ENCODE results near the gene FAM9A.

FAM9A gene

DNA sequence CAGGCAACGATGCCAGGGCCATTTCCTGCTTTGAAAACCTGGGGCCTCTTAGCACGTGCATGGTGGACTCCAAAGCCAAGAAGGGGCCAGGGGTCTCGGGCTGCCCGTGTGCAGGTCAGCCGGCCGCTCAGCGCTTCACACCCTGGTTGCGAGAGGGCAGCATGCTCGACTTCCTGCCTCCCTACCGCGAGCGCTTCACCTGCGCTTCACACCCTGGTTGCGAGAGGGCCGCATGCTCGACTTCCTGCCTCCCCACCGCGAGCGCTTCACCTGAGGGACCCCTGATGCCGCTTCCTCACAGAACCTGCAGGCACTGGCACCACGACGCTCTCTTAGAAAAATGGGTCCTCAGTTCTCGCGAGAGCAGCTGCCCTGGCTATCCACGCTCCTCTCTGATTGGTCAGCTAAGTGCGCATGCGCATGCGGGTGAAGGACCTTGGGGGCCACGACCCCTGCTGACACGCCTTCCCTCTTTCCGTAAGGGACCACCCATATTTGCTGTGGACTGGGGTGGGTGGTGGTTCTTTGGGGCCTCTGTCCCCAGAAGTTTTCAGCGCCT, at the start of gene FAM9A:
FAM9A (minus strand) TSS at position 343 of the 559 bp plus-strand sequence. CDS start 1,212 bp downstream, outside the sequence.
- DNase-seq, result no peak

GRCh38 chrX:8850478-8850877, 49.3 kb upstream of the FAM9A start:
- no peak for DNase-seq

DNA sequence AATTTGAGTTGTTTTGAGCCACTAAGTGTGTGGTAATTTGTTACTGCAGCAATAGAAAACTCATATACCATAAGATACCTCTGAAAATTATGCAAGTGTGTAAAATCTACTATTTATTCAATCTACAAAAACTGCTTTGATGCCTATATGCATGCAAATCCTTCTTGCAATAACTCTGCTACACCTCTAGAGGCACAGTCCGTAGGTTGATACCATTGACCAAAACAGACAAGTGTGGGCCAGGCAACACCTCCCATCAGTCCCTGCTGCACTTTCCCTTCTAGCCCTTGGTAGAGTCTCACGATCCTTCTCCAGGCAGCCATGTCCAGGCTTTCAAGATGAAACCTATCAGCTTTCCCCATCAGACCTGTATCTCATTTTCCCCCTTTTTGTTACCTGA, 48.8 kb upstream of the FAM9A start:
- DNase-seq, result no peak

DNA sequence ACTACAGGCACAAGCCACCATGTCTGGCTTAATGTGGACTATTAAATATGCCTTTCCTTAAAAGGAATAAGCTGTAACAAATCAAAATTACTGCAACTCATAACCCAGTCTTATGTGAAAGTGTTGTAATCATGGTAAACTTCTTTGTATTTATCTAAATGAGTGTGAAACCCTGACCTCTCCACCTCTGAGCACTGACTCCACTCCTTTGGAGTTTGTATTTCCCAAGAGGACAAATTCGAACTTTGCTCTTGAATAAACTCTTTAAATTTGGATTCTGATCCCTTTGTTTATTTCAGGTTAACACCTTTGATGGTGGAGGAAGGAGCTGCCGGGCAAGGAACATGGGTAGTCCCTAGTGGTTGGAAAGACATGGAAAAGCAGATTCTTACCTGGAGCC, 48.3 kb upstream of the FAM9A start:
- no peak for DNase-seq

GRCh38 chrX:8848911-8849310, 47.7 kb upstream of the FAM9A start:
- no peak for DNase-seq

GRCh38 chrX:8848441-8848840, 47.3 kb upstream of the FAM9A start:
- DNase-seq, result no peak

DNA sequence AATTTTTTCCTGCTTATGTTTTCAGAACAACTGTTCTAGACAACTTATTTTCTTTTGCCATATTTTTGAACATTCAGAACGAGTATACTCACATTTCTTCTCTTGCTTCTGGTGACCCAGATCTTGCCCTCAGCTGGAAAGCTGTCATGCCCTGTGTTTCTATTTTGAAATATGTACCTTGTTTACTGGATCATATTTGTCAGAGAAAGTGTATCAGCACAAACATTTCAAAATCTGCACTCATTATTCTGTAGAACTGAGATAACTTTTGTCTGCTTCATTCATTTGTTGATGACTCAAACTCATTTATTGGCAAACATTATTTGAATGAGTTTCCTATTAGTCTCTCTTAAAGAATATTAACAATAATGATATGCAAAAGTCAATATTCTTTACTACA, 46.2 kb upstream of the FAM9A start:
- DNase-seq, result no peak

- no peak for DNase-seq
Observed at GRCh38 chrX:8846266-8846665, 45.1 kb upstream of the FAM9A start.

DNA sequence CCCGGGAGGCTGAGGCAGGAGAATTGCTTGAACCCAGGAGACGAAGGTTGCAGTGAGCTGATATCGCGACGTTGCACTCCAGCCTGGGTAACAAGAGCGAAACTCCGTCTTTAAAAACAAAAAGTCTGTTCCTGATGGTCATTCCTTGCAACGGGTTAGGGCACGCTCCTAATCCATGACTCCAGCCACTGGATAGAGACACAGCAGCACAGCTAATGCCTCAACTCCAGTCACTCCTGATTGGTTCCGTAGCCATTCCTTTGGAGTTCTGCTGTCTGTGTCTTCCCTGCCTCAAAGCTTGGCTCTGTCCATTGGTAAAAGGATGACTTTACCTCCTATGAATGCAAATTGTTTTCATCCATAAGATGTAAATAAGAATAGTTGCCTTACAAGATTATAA, 44.3 kb upstream of the FAM9A start:
- DNase-seq, result no peak

DNA sequence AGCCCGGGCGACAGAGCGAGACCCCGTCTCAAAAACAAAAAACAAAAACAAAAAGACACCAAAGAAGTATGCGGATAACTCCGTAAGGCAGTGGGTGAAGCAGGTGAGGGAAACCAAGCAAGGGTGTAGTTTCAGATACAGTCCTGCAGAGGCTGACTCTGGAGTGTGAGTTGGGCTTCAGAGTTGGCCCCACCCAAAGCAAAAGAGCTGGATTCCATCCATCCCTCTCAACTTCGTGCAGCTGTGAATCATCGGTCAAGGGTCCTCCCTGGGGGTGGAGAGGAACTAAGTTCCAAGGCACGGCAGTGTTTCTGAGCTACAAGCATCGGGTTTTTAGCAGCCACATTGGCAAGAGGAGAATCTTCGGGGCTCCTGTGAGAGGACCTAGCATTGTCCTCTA, 43.9 kb upstream of the FAM9A start:
- DNase-seq, result no peak

DNA sequence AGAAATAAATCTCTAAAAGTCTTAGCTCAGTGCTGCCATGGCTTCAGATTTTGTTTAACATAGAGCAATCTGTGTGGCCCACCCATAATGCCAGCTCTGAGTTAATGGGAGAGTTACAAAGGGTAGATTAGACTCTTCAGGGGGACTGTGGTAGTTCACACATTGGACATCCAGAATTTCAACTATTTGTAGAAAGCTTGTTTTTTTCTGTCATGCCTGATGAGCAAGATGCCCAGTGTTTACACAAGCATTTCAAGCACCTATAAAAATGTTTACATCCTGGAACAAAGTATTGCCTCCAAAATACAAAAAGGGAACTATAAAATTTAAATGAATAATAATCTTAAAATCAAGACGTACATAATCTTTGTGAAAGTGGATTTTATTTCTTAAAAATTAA, 43.0 kb upstream of the FAM9A start:
- DNase-seq, result no peak

- DNase-seq, result no peak
Observed at GRCh38 chrX:8841911-8842310, 40.7 kb upstream of the FAM9A start.

GRCh38 chrX:8834392-8834791, 33.2 kb upstream of the FAM9A start:
- no peak for DNase-seq

- no peak for DNase-seq
Observed at GRCh38 chrX:8832582-8833378, 31.6 kb upstream of the FAM9A start.

DNA sequence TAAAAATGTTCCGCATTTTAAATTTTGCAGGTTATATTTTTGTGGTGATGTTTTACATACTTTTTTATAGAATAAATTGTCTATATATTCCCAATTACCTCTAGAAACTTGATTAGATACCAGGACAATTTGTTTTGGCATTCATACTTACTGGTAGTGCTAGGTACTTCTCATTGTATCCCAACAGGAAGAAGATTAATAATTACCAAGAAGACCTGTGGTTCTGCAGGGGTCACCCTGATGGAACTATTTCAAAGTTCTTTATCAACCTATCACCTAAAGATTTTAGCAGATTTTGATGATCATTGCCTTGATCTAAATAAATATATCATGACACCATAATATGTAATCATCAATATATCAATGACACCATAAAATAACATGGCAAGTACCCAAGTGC, 22.5 kb upstream of the FAM9A start:
- no peak for DNase-seq

DNA sequence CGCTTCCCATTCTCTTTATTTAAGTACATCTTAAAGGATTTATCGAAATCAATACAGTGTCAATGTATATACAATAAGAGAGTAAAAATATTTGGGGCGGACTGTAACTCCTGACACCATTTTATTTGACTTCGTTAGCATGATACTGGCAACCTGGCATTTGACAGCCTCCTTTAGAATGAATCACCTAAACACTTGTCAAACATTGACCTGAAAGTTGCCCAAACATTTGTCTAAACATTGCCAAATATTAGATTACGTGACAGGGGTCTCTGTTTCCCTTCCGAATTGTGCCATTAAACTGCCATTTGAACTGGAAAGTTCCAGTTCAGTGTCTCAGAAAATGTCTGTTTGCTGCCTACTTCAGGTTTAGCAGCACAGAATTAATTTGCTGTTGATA, 20.8 kb upstream of the FAM9A start:
- no peak for DNase-seq

GRCh38 chrX:8820910-8821527, 19.8 kb upstream of the FAM9A start:
- no peak for DNase-seq

- DNase-seq, result peak; percentile 19 to 34
Observed at GRCh38 chrX:8815460-8816065, 14.4 kb upstream of the FAM9A start.

GRCh38 chrX:8813036-8813435, 11.9 kb upstream of the FAM9A start:
- no peak for DNase-seq

DNA sequence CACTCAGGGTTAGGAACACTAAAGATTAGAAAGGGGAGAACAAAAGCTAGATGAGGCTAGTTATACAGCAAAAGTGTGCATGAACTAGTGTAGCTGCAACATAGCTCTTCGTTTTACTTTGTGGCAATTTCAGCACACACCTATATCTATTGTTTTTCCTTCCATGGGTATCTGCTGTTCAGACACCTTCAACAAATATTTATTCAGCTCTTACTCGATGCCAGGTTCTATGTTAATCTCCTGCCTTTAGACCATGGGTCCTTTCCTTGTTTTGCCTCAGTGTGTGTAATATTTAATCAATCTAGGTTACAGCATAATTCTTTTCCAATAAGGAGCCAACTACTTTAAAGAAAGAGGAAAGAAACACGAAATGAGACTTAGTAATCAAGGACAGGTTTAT, 10.4 kb upstream of the FAM9A start:
- no peak for DNase-seq

- DNase-seq, result no peak
Observed at GRCh38 chrX:8808661-8809060, 7.5 kb upstream of the FAM9A start.

DNA sequence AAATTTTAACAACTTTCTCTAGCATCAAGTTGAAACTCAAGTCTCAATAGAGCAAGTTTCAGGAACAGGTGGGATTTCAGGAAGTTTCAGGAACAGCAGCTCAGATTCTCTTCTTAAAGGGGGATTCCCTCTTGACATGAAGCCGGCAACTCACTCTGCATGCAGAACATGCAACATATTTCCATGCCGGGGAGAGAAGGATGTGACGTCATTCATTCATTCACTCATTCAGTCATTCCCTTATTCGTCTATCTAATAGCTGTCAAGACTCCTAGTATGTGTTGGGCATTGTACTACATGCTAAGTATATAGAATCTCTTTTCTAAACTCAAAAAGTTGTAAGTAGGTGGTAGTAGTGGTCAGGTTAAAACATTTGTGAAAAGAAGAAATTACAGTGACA, 4.8 kb upstream of the FAM9A start:
- no peak for DNase-seq

- no peak for DNase-seq
Observed at GRCh38 chrX:8805046-8805445, 3.9 kb upstream of the FAM9A start.

- no peak for DNase-seq
Observed at GRCh38 chrX:8803326-8803725, 2.1 kb upstream of the FAM9A start.
